HG02884 (cell line): Measurements from ENCODE around the gene MIER1.

Source experiments
- ATAC-seq: cut with Tn5 transposase; IDR thresholded peaks from one replicate; pipeline ENCODE4 v1.9.1; 2021; ENCODE audit warnings: mild to moderate bottlenecking, moderate library complexity; ENCODE audit not compliant: unreplicated experiment

The MIER1 gene

DNA sequence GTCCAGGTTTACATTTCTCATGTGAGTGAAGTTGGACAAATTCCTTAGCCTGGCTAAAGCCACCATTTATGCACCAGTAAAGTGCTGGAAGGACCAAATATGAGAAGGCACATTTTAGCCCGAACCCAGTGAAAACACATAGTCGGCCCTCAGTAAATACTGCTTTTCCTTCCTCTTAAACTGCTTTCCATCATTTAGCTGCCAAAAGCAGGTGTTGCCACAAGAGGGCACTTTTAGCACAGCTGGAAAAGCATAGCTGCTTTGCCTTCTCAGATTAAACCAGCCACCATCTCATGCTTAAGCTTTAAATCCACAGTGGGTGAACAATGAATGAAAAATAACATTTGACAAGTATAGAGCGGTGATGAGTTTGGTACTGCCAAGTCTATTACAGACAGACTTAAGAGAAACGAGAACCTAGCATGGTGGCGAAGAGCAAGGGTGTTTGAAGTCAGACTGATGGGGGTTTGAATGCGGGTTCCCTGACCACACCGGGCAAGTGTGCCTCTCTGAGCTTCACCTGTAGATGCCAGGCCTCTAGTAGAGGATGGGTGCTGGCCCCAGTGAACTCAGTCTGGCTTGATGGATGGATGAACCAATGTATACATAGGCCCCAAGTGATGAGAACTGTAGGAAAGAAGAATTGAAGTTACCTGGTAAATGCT, 71.4 kb downstream of the MIER1 start:
- peak; percentile 53 for ATAC-seq

GRCh38 chr1:66998972-66999371, 74.2 kb downstream of the MIER1 start:
- ATAC-seq: no peak

- ATAC-seq: no peak
Measured at GRCh38 chr1:66999640-67000400, 75.0 kb downstream of the MIER1 start.

DNA sequence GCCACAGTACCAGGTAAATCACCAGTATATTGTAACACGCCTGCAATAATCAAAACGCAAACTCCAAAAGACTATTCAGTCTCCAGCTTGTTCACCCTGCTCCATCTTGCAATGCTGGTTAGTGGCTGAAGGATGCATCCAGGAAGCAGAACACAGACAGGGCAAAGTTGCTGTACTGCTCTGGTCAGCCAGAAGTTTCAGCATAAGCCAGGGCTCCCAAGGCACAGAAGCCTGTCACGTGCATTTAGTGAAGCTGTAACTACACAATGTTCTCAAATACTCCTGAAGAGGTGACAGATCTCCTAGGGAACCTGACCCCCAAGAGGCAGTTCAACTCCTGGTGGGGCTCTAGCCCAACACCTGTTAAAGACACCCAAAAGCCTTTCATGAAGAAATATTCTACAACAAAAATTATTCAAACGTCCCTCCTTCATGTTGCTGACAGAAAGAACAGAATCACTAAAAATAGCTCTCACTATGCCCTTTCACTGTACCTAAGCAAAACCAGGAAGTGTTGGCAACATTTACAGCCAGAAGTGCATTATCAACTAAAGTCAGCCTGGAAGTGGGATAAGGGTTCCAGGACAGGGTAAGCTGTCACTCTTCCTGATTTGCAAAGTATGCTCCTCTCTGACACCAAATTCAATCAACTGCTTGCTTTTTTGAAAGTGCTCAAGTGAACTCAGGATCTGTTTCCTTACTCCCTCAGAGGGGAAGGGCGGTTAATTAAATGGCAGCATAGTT, 77.1 kb downstream of the MIER1 start:
- no peak for ATAC-seq

GRCh38 chr1:67004176-67004575, 79.4 kb downstream of the MIER1 start:
- no peak for ATAC-seq

- no peak for ATAC-seq
Measured at GRCh38 chr1:67005068-67005467, 80.3 kb downstream of the MIER1 start.

DNA sequence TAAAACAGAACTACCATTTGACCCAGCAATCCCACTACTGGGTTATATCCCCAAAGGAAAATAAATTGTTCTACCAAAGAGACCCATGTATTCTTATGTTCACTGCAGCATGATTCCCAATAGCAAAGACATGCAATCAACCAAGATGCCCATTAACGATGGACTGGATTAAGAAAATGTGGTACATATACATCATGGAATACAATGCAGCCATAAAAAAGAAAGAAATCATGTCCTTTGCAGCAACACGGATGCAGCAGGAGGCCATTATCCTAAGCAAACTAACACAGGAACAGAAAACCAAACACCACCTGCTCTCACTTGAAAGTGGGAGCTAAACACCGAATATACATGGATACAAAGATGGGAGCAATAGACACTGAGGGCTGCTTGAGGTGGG, 85.0 kb downstream of the MIER1 start:
- no peak for ATAC-seq

DNA sequence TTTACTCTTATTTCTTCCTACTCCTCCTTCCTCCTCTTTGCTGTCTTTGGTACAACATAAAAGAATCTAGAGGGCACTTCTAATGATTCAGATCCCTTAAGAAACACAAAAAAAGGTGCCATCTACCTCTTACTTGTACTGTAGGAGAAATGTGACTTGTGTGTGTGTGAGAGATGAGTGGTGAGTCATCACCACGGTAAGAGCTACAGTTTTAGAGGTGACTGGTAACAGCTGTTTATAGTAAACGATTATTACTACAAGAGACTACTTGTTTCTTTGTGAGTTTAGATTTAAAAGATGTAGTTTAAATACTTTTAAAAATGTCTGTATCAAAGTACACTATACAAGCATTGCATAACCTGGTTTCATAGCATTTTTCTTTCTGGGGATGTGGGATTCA, 88.8 kb downstream of the MIER1 start:
- peak; percentile 48 for ATAC-seq

- ATAC-seq: no peak
Measured at GRCh38 chr1:67018574-67018973, 93.8 kb downstream of the MIER1 start.

GRCh38 chr1:67019121-67019520, 94.3 kb downstream of the MIER1 start:
- no peak for ATAC-seq

DNA sequence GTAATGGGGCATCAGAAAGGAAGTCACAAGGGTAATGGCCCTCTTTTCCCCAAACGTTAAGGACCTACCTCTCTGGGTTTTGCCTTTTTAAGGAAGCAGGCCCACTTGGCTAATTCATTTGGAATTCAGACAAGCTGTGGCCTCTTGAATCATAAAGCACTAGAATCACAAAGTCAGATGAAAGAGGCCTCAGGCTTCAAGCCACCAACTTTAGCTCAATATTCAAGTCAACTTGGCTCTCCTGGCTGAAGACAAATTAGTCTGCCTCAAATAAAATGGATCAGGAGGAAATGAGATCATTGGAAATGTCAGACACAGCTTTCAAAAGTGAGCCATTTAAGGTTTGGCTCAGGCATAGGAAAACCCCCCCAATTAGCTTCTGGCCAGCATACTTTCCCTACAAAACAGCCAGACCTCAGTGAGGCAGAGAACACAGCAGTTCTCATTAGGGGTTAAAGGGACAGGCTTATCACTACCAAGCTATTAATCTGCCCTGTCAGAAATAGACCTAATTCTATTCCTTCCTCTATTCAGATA, 94.9 kb downstream of the MIER1 start:
- no peak for ATAC-seq

DNA sequence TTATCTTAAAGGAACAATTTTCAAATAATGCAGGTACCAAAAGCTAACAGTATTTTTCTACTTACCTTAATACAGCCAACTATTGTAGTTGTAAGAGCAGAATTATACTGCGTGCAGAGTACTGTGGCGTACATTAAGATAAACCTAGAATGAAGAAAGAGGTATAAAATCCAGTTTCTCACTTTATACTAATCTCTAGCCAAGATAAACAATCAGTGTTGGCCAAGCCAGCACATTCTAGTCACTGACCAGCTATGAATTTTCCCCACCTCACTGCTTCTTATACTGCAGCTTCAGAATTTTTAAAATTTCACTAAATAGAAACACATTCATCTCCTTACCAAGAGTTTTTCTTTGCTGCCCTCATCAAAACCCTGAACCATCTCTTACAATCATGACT, 95.5 kb downstream of the MIER1 start:
- ATAC-seq: no peak

GRCh38 chr1:67020765-67021164, 96.0 kb downstream of the MIER1 start:
- ATAC-seq: no peak

- ATAC-seq: no peak
Measured at GRCh38 chr1:67029472-67029871, 104.7 kb downstream of the MIER1 start.

GRCh38 chr1:67031121-67031858, 106.5 kb downstream of the MIER1 start:
- ATAC-seq: no peak

- no peak for ATAC-seq
Measured at GRCh38 chr1:67031859-67032247, 107.1 kb downstream of the MIER1 start.
